Measurements from ENCODE around the gene MYBPH.

The MYBPH gene

DNA sequence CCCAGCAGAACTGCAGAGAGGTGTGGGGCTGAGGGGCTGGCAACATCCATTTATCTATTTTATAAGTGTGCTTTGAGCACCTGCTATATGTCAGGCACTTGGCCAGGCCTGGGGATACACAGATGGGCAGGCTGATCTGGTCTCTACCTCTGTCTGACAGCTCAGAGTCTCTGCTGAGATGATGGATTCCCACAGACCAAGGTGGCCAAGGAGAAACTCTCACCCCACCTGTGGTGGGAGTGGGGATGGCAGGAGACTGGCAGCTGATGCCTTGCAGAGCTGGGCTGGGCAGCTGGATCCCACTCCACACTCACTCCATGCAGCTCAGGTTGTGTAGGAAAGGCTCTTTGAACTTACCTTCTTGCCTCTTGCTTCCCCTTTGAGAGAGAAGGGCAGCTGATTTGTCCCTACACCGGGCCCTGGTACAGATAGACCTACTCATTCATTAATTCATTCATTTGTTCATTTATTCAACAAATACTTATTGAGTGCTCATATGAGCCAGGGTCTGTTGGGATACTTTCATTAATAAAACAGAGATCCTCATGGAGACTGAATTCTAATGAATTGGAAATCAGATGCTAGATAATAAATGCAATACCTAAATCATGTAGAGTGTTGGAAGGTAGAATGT, 39.1 kb downstream of the MYBPH start:
- Histone ChIP-seq H3K27me3 (ENCODE audit: control insufficient read depth in 1 of 2, insufficient read depth in 1 of 2, low read length in 2 of 2) (peaks cover 0 to 3% of the 10 kb centered on the region in 2 experiments), H3K4me1 (ENCODE audit: control insufficient read depth, insufficient read depth, low read depth, low read length) (peaks cover 41% of the 10 kb centered on the region), H2BK15ac (ENCODE audit: low read depth, poor library complexity, severe bottlenecking) (no peak overlapping the region), H3K79me1 (replicated peaks; ENCODE audit: low read length, poor library complexity, severe bottlenecking) (peaks cover 37% of the 10 kb centered on the region), H2BK5ac (ENCODE audit: low read depth, low read length, poor library complexity, severe bottlenecking) (no peak overlapping the region), H3K23ac (ENCODE audit: low read length in 2 of 2) (no peak overlapping the region), H2BK12ac (ENCODE audit: low read length in 2 of 2) (no peak overlapping the region), H4K8ac (ENCODE audit: low read length) (no peak overlapping the region), H3K9me3 (ENCODE audit: control insufficient read depth, low read length) (no peaks in the 10 kb centered on the region), H3K36me3 (ENCODE audit: control insufficient read depth in 1 of 2, insufficient read depth in 2 of 2, low read depth in 1 of 2, low read length in 2 of 2) (peaks cover 11 to 26% of the 10 kb centered on the region in 2 experiments), H3K4me2 (ENCODE audit: low read length, poor library complexity, severe bottlenecking) (no peak overlapping the region), H3K14ac (ENCODE audit: low read length in 2 of 2) (no peak overlapping the region), H3K18ac (ENCODE audit: low read depth in 1 of 2, low read length in 2 of 2) (no peak overlapping the region), H3K9ac (ENCODE audit: low read length) (no peak overlapping the region), H2AK5ac (ENCODE audit: low read length, severe bottlenecking) (peak overlapping the region; percentile 8), H2AFZ (ENCODE audit: low read depth, low read length) (no peak overlapping the region), H3K27ac (ENCODE audit: low read length, poor library complexity, severe bottlenecking) (no peak overlapping the region), H3K4me3 (ENCODE audit: insufficient read depth in 1 of 2, low read depth in 1 of 2, low read length in 2 of 2) (no peak overlapping the region), H3K4ac (ENCODE audit: low read depth in 1 of 2, low read length in 2 of 2) (no peak overlapping the region), H4K91ac (ENCODE audit: low read length) (no peak overlapping the region), H2BK120ac (ENCODE audit: low read depth, low read length) (no peak overlapping the region)
- WGBS: 71% methylated on average over 1 of the region's 1 CpG
- DNase-seq: no peak

DNA sequence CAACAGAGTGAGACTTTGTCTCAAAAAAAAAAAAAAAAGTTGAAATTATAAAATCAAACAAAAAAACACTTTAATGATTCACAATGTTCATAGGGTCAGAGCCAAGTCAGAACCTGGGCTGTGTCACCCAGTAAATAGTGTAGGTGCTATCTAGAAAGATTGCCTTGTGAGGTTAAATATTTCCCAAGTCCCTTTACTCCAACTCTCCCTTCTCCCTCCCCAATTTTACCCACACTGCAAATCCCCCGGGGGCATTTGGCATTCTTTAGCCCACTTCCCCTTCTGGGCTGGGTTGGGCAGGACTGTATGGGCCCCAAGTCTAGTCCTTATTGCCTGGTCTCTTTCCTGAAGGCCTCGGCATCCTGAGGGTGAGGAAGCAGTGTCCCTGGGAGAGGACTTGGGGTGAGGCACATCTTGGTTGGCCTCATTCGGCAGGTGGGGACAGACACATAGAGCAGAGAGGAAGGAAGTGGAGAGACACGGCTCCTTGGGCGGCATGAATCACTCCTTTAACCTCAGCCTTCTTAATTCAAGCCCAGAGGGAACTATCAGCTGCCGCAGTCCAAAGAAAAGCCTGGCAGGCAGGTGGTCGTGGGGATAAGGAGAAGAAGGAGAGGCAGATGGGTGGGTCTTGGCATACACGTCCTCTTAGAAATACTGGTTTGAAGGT, 39.9 kb downstream of the MYBPH start:
- peaks cover 18 to 26% of the 10 kb centered on the region in 2 experiments for H3K36me3 ChIP-seq (ENCODE audit: control insufficient read depth in 1 of 2, insufficient read depth in 2 of 2, low read depth in 1 of 2, low read length in 2 of 2)
- no peak overlapping the region for H3K4ac ChIP-seq (ENCODE audit: low read depth in 1 of 2, low read length in 2 of 2)

DNA sequence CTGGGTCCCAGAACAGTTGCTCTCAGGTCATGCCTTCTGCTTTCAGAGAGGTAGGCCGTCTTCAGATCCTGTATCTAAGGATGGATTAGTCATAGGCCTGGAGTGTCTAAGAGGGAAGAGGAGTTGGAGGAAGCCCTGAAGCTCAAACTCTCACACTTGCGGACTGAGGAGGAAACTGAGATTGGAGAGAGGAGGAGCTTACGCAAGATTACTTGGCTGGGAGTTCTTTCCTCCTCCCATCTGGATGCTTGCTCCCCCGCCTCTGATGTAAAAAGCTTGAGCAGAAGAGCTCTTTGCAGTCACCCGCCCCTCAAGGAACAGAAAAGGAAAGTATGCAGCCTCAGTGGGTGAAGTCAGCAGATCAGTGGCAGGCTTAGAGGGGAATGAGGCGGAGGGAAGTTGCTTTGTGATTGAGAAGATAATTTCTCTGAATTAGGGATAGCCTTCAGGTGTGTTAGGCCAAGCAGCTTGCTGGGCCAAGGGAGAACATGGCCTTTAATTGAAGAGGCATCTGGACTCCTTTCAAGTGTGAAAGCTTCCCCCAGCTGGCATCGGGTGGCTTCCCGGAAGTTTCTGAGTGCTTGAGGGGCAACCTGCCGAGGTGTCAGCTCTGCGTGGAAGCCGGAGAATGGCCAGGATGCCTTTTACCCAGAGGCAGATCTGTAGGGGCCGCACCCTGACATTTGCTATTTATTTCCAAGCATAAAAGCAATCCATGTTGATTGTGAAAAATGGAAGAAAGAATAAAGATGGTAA, 41.5 kb downstream of the MYBPH start:
- no peak overlapping the region for H2AFZ ChIP-seq (ENCODE audit: low read depth, low read length)
- H3K18ac ChIP-seq (ENCODE audit: low read depth in 1 of 2, low read length in 2 of 2): no peak overlapping the region
- peak overlapping the region; percentile 50 for H3K9ac ChIP-seq (ENCODE audit: low read length)
- H2BK12ac ChIP-seq (ENCODE audit: low read length in 2 of 2): no peak overlapping the region
- no peak overlapping the region for H3K14ac ChIP-seq (ENCODE audit: low read length in 2 of 2)
- H3K4me3 ChIP-seq (ENCODE audit: insufficient read depth in 1 of 2, low read depth in 1 of 2, low read length in 2 of 2): no peak overlapping the region
- no peak overlapping the region for H3K23ac ChIP-seq (ENCODE audit: low read length in 2 of 2)
- H2BK15ac ChIP-seq (ENCODE audit: low read depth, poor library complexity, severe bottlenecking): no peak overlapping the region
- H3K4ac ChIP-seq (ENCODE audit: low read depth in 1 of 2, low read length in 2 of 2): no peak overlapping the region
- H4K91ac ChIP-seq (ENCODE audit: low read length): no peak overlapping the region
- H3K9me3 ChIP-seq (ENCODE audit: control insufficient read depth, low read length): no peaks in the 10 kb centered on the region
- H2BK5ac ChIP-seq (ENCODE audit: low read depth, low read length, poor library complexity, severe bottlenecking): no peak overlapping the region
- peak; percentile 61 for DNase-seq
- H3K4me2 ChIP-seq (ENCODE audit: low read length, poor library complexity, severe bottlenecking): no peak overlapping the region
- peaks cover 29% of the 10 kb centered on the region for H3K79me1 ChIP-seq (replicated peaks; ENCODE audit: low read length, poor library complexity, severe bottlenecking)
- H3K27me3 ChIP-seq (ENCODE audit: control insufficient read depth in 1 of 2, insufficient read depth in 1 of 2, low read length in 2 of 2): peaks cover 0 to 3% of the 10 kb centered on the region in 2 experiments
- H3K27ac ChIP-seq (ENCODE audit: low read length, poor library complexity, severe bottlenecking): no peak overlapping the region
- H3K4me1 ChIP-seq (ENCODE audit: control insufficient read depth, insufficient read depth, low read depth, low read length): peaks cover 46% of the 10 kb centered on the region
- H2AK5ac ChIP-seq (ENCODE audit: low read length, severe bottlenecking): peak overlapping the region; percentile 14
- H4K8ac ChIP-seq (ENCODE audit: low read length): no peak overlapping the region
- H3K36me3 ChIP-seq (ENCODE audit: control insufficient read depth in 1 of 2, insufficient read depth in 2 of 2, low read depth in 1 of 2, low read length in 2 of 2): peaks cover 22 to 24% of the 10 kb centered on the region in 2 experiments
- H2BK120ac ChIP-seq (ENCODE audit: low read depth, low read length): no peak overlapping the region
- WGBS: 58% methylated on average over 10 of the region's 12 CpGs

More for the DNA sequence above, 39.9 kb downstream of the MYBPH start:
- Histone ChIP-seq H3K27ac (ENCODE audit: low read length, poor library complexity, severe bottlenecking) (peak overlapping the region; percentile 37), H3K9ac (ENCODE audit: low read length) (no peak overlapping the region), H3K23ac (ENCODE audit: low read length in 2 of 2) (no peak overlapping the region), H2BK15ac (ENCODE audit: low read depth, poor library complexity, severe bottlenecking) (no peak overlapping the region), H3K18ac (ENCODE audit: low read depth in 1 of 2, low read length in 2 of 2) (no peak overlapping the region), H4K91ac (ENCODE audit: low read length) (no peak overlapping the region), H2BK120ac (ENCODE audit: low read depth, low read length) (no peak overlapping the region), H2AK5ac (ENCODE audit: low read length, severe bottlenecking) (no peak overlapping the region), H3K14ac (ENCODE audit: low read length in 2 of 2) (no peak overlapping the region), H3K9me3 (ENCODE audit: control insufficient read depth, low read length) (no peaks in the 10 kb centered on the region), H3K79me1 (replicated peaks; ENCODE audit: low read length, poor library complexity, severe bottlenecking) (peaks cover 38% of the 10 kb centered on the region), H2BK5ac (ENCODE audit: low read depth, low read length, poor library complexity, severe bottlenecking) (no peak overlapping the region), H2BK12ac (ENCODE audit: low read length in 2 of 2) (no peak overlapping the region), H4K8ac (ENCODE audit: low read length) (no peak overlapping the region), H3K4me1 (ENCODE audit: control insufficient read depth, insufficient read depth, low read depth, low read length) (peaks cover 39% of the 10 kb centered on the region), H3K4me2 (ENCODE audit: low read length, poor library complexity, severe bottlenecking) (no peak overlapping the region), H3K4me3 (ENCODE audit: insufficient read depth in 1 of 2, low read depth in 1 of 2, low read length in 2 of 2) (no peak overlapping the region), H2AFZ (ENCODE audit: low read depth, low read length) (no peak overlapping the region), H3K27me3 (ENCODE audit: control insufficient read depth in 1 of 2, insufficient read depth in 1 of 2, low read length in 2 of 2) (peaks cover 0 to 3% of the 10 kb centered on the region in 2 experiments)
- 77% methylated on average over 5 of the region's 8 CpGs for WGBS
- DNase-seq: no peak
